ENCODE data around the gene DEGS1. TPM values are rescaled to one million over a fixed set of nuclear protein-coding genes. Genes with fewer than 3 reads are reported as not detected.

Gene DEGS1
- total and polyA plus RNA-seq, 7 experiments from 2014 or later: 35.4 to 86.0 (median 42.1) TPM

DNA sequence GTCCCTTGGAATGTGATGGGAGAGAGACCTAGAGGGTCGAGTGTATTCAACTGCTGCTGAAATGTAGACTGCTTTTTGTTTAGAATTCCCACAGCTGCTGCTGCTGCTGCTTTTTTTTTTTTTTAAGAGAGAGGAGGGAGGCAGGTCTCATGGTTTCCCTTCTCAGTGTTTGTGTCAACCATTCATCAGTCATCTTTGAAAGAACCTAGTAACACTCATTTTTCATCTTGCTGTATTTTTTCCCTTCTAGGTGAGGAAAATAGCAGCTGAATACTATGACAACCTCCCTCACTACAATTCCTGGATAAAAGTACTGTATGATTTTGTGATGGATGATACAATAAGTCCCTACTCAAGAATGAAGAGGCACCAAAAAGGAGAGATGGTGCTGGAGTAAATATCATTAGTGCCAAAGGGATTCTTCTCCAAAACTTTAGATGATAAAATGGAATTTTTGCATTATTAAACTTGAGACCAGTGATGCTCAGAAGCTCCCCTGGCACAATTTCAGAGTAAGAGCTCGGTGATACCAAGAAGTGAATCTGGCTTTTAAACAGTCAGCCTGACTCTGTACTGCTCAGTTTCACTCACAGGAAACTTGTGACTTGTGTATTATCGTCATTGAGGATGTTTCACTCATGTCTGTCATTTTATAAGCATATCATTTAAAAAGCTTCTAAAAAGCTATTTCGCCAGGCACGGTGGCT is 9.2 kb downstream of the DEGS1 start:
- Mint-ChIP-seq H3K36me3 (peaks cover 5 to 40% (median 29%) of the 10 kb centered on the region in 5 donors), H3K27ac (peak overlapping the region in 4 of 9 donors; percentile 51 to 74 (median 56)), H3K9me3 (peaks cover 0 to 3% (median 0%) of the 10 kb centered on the region in 11 donors)

DNA sequence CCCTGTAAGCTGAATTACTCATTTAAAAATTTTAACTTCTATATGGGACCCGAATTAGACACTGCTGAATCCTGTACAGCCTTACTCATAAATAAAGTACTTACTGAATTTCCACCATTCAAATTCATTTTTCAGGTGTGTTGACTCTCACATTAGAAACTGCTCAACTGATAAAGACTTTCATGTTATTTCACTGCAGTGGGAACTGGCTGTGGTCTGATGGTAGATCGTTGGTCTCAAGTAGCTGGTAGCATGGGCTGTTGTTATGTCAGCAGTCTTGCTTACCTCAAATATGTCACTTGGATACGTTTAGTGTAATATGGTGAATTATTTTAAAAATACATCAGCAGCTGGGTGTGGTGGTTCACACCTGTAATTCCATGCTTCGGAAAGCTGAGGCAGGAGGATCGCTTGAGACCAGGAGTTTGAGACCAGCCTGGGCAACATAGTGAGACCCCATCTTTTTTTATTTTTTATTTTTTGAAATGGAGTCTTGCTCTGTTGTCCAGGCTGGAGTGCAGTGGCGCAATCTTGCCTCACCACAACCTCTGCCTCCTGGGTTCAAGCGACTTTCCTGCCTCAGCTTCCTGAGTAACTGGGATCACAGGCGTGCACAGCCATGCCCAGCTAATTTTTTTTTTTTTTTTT is 10.4 kb downstream of the DEGS1 start:
- ATAC-seq (no peak), DNase-seq (no peak)
- ChIA-PET CTCF (interaction anchor here (0.7 to 0.9 kb wide), 2 partner anchors 13 to 19 kb away, joined by 3 read pairs; no protein-coding TSS in a partner anchor), POLR2A (interaction anchor here (1.0 to 1.1 kb wide), 2 partner anchors 11 to 21 kb away, joined by 3 read pairs; no protein-coding TSS in a partner anchor)
- H3K36me3 ChIP-seq (ENCODE audit: control insufficient read depth in 2 of 3, insufficient read depth in 3 of 3, low read length in 3 of 3): peaks cover 5 to 40% (median 5%) of the 10 kb centered on the region in 3 experiments
- no peak overlapping the region for H3K4me3 ChIP-seq (ENCODE audit: low read length)
- no peaks in the 10 kb centered on the region for H3K9me3 ChIP-seq (ENCODE audit: control insufficient read depth in 2 of 3, low read length in 3 of 3)
- H3K27ac ChIP-seq (ENCODE audit: low read depth, low read length): no peak overlapping the region
- Mint-ChIP-seq H3K27ac (peak overlapping the region in 2 of 9 donors; percentile 30 to 54), H3K4me3 (no peak overlapping the region), H3K9me3 (peaks cover 0 to 2% (median 0%) of the 10 kb centered on the region in 11 donors), H3K4me1 (peaks cover 10 to 31% (median 16%) of the 10 kb centered on the region in 7 donors), H3K27me3 (no peaks in the 10 kb centered on the region), H3K36me3 (peaks cover 5 to 34% (median 27%) of the 10 kb centered on the region in 5 donors)
- intact Hi-C loops (cut with micrococcal nuclease): no loop called here
- H3K4me1 ChIP-seq (ENCODE audit: control insufficient read depth in 2 of 2, insufficient read depth in 2 of 2, low read length in 2 of 2): peaks cover 0 to 3% of the 10 kb centered on the region in 2 donors
- no peaks in the 10 kb centered on the region for H3K27me3 ChIP-seq (ENCODE audit: control insufficient read depth in 2 of 2, insufficient read depth in 2 of 2, low read length in 2 of 2)

More for the DNA sequence above, 9.2 kb downstream of the DEGS1 start:
- Mint-ChIP-seq H3K27me3 (no peaks in the 10 kb centered on the region), H3K4me3 (peak overlapping the region in 1 of 10 donors; percentile 25), H3K4me1 (peaks cover 11 to 37% (median 23%) of the 10 kb centered on the region in 7 donors)
- DNase-seq (no peak), ATAC-seq (no peak)
- Histone ChIP-seq H3K36me3 (ENCODE audit: control insufficient read depth in 2 of 3, insufficient read depth in 3 of 3, low read length in 3 of 3) (peaks cover 5 to 40% (median 5%) of the 10 kb centered on the region in 3 experiments), H3K9me3 (ENCODE audit: control insufficient read depth in 2 of 3, low read length in 3 of 3) (no peaks in the 10 kb centered on the region), H3K4me3 (ENCODE audit: low read length) (no peak overlapping the region), H3K27me3 (ENCODE audit: control insufficient read depth in 2 of 2, insufficient read depth in 2 of 2, low read length in 2 of 2) (no peaks in the 10 kb centered on the region), H3K4me1 (ENCODE audit: control insufficient read depth in 2 of 2, insufficient read depth in 2 of 2, low read length in 2 of 2) (peaks cover 0 to 5% of the 10 kb centered on the region in 2 donors), H3K27ac (ENCODE audit: low read depth, low read length) (no peak overlapping the region)
- intact Hi-C loops (cut with micrococcal nuclease): no loop called here
- POLR2A ChIA-PET: interaction anchor here (1.1 kb wide), 1 partner anchor 19 kb away, joined by 3 read pairs; no protein-coding TSS in a partner anchor
- CTCF ChIA-PET: interaction anchor here (0.6 to 0.9 kb wide), 2 partner anchors 14 to 25 kb away, joined by 3 to 8 read pairs; no protein-coding TSS in a partner anchor

- Mint-ChIP-seq H3K36me3 (peaks cover 5 to 21% (median 19%) of the 10 kb centered on the region in 5 donors), H3K4me3 (no peak overlapping the region), H3K9me3 (no peaks in the 10 kb centered on the region), H3K4me1 (peaks cover 2 to 17% (median 9%) of the 10 kb centered on the region in 7 donors), H3K27me3 (no peaks in the 10 kb centered on the region), H3K27ac (peak overlapping the region in 4 of 9 donors; percentile 34 to 70 (median 48))
- intact Hi-C loops (cut with micrococcal nuclease): no loop called here
- Histone ChIP-seq H3K9me3 (ENCODE audit: control insufficient read depth in 2 of 3, low read length in 3 of 3) (no peaks in the 10 kb centered on the region), H3K4me3 (ENCODE audit: low read length) (no peak overlapping the region), H3K36me3 (ENCODE audit: control insufficient read depth in 2 of 3, insufficient read depth in 3 of 3, low read length in 3 of 3) (peaks cover 0 to 17% (median 5%) of the 10 kb centered on the region in 3 experiments), H3K27ac (ENCODE audit: low read depth, low read length) (no peak overlapping the region), H3K27me3 (ENCODE audit: control insufficient read depth in 2 of 2, insufficient read depth in 2 of 2, low read length in 2 of 2) (no peaks in the 10 kb centered on the region), H3K4me1 (ENCODE audit: control insufficient read depth in 2 of 2, insufficient read depth in 2 of 2, low read length in 2 of 2) (no peaks in the 10 kb centered on the region)
- ChIA-PET POLR2A (interaction anchor here (1.0 to 2.1 kb wide), 2 partner anchors 14 to 236 kb away, joined by 3 to 5 read pairs; partner anchors contain the start of gene DEGS1), CTCF (interaction anchor here (0.6 kb wide), 2 partner anchors 51 to 1868 kb away, joined by 3 to 5 read pairs; no protein-coding TSS in a partner anchor)
- DNase-seq (no peak), ATAC-seq (no peak)
Measured at GRCh38 chr1:224196813-224197600, 14.0 kb downstream of the DEGS1 start.

GRCh38 chr1:224198572-224198971 is 15.5 kb downstream of the DEGS1 start:
- Histone ChIP-seq H3K27me3 (ENCODE audit: control insufficient read depth in 2 of 2, insufficient read depth in 2 of 2, low read length in 2 of 2) (no peaks in the 10 kb centered on the region), H3K27ac (ENCODE audit: low read depth, low read length) (no peak overlapping the region), H3K4me3 (ENCODE audit: low read length) (no peak overlapping the region), H3K36me3 (ENCODE audit: control insufficient read depth in 2 of 3, insufficient read depth in 3 of 3, low read length in 3 of 3) (peaks cover 0 to 4% (median under 1%) of the 10 kb centered on the region in 3 experiments), H3K9me3 (ENCODE audit: control insufficient read depth in 2 of 3, low read length in 3 of 3) (no peaks in the 10 kb centered on the region), H3K4me1 (ENCODE audit: control insufficient read depth in 2 of 2, insufficient read depth in 2 of 2, low read length in 2 of 2) (no peaks in the 10 kb centered on the region)
- Mint-ChIP-seq H3K36me3 (peaks cover 5 to 16% (median 12%) of the 10 kb centered on the region in 5 donors), H3K4me1 (peaks cover 0 to 11% (median 6%) of the 10 kb centered on the region in 7 donors), H3K27me3 (no peaks in the 10 kb centered on the region), H3K4me3 (no peak overlapping the region), H3K27ac (peak overlapping the region in 1 of 9 donors; percentile 19), H3K9me3 (no peaks in the 10 kb centered on the region)
- DNase-seq (no peak), ATAC-seq (no peak)
- CTCF ChIA-PET: no interaction called here
- POLR2A ChIA-PET: interaction anchor here (0.7 to 1.4 kb wide), 3 partner anchors 14 to 343 kb away, joined by 3 read pairs; no protein-coding TSS in a partner anchor
- intact Hi-C loops (cut with micrococcal nuclease): no loop called here

DNA sequence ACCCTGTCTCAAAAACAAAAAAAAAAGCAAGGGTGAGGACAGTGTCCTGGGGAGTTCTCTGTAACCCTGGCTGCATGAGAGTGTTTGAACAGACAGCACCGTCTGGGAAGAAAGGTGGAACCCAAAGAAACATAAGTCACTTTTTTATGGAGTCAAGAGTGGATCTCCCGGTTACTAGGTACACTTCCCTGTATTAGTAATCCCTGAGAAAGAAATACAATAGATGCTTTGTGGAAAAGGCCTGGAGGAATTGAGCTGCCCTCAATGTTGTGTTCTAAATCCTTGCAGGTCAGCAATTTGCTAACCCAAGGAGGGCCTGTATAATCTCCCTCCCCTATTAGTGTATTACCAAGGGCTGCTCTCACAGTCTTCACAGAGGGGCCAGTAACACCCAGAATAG is 16.6 kb downstream of the DEGS1 start:
- ChIA-PET CTCF (no interaction called here), POLR2A (interaction anchor here (0.7 kb wide), 1 partner anchor 29 kb away, joined by 4 read pairs; no protein-coding TSS in a partner anchor)
- H3K4me1 ChIP-seq (ENCODE audit: control insufficient read depth in 2 of 2, insufficient read depth in 2 of 2, low read length in 2 of 2): no peaks in the 10 kb centered on the region
- no peak for ATAC-seq
- Mint-ChIP-seq H3K4me3 (no peak overlapping the region), H3K9me3 (no peaks in the 10 kb centered on the region), H3K4me1 (peaks cover 3 to 16% (median 8%) of the 10 kb centered on the region in 7 donors), H3K36me3 (peaks cover 0 to 8% (median 7%) of the 10 kb centered on the region in 5 donors), H3K27ac (peak overlapping the region in 1 of 9 donors; percentile 59), H3K27me3 (no peaks in the 10 kb centered on the region)
- intact Hi-C loops (cut with micrococcal nuclease): no loop called here
- no peak for DNase-seq
- no peak overlapping the region for H3K27ac ChIP-seq (ENCODE audit: low read depth, low read length)
- H3K9me3 ChIP-seq (ENCODE audit: control insufficient read depth in 2 of 3, low read length in 3 of 3): no peaks in the 10 kb centered on the region
- H3K4me3 ChIP-seq (ENCODE audit: low read length): no peak overlapping the region
- peaks cover 0 to 4% (median 0%) of the 10 kb centered on the region in 3 experiments for H3K36me3 ChIP-seq (ENCODE audit: control insufficient read depth in 2 of 3, insufficient read depth in 3 of 3, low read length in 3 of 3)
- H3K27me3 ChIP-seq (ENCODE audit: control insufficient read depth in 2 of 2, insufficient read depth in 2 of 2, low read length in 2 of 2): no peaks in the 10 kb centered on the region

GRCh38 chr1:224201383-224201782 is 18.3 kb downstream of the DEGS1 start:
- Mint-ChIP-seq H3K4me3 (no peak overlapping the region), H3K27ac (peak overlapping the region in 1 of 9 donors; percentile 4), H3K9me3 (no peaks in the 10 kb centered on the region), H3K27me3 (no peaks in the 10 kb centered on the region), H3K36me3 (peaks cover 0 to 3% (median 0%) of the 10 kb centered on the region in 5 donors), H3K4me1 (peaks cover 8 to 20% (median 14%) of the 10 kb centered on the region in 7 donors)
- POLR2A ChIA-PET: no interaction called here
- Histone ChIP-seq H3K4me1 (ENCODE audit: control insufficient read depth in 2 of 2, insufficient read depth in 2 of 2, low read length in 2 of 2) (no peaks in the 10 kb centered on the region), H3K27me3 (ENCODE audit: control insufficient read depth in 2 of 2, insufficient read depth in 2 of 2, low read length in 2 of 2) (no peaks in the 10 kb centered on the region), H3K36me3 (ENCODE audit: control insufficient read depth in 2 of 3, insufficient read depth in 3 of 3, low read length in 3 of 3) (no peaks in the 10 kb centered on the region), H3K4me3 (ENCODE audit: low read length) (no peak overlapping the region), H3K27ac (ENCODE audit: low read depth, low read length) (no peak overlapping the region), H3K9me3 (ENCODE audit: control insufficient read depth in 2 of 3, low read length in 3 of 3) (no peaks in the 10 kb centered on the region)
- ATAC-seq (no peak), DNase-seq (no peak)
- intact Hi-C loops (cut with micrococcal nuclease): no loop called here
- CTCF ChIA-PET: no interaction called here
